Liver (tissue), 9 donors: ENCODE measurements around the gene PJA1. TPM values are rescaled to one million over a fixed set of nuclear protein-coding genes. Genes with fewer than 3 reads are reported as not detected.

Experiments used
- DNase-seq: peaks from one replicate; pipeline ENCODE4 v3.0.0-alpha.2; 2017; ENCODE audit warnings: low spot score
- H3K27ac ChIP-seq, 2 donors: one replicate each; pipeline ENCODE4 v1.7.0; 2013; ENCODE audit warnings: inconsistent platforms in 2 of 2, low read length in 2 of 2, control low read depth in 1 of 2, low read depth in 1 of 2, mild to moderate bottlenecking in 1 of 2
- H3K27me3 ChIP-seq, 4 donors: one replicate each; pipeline versions ENCODE4 v1.6.1 to v1.7.0; 2013; ENCODE audit warnings: low read length in 3 of 4, inconsistent platforms in 1 of 4, mild to moderate bottlenecking in 1 of 4, moderate library complexity in 1 of 4; ENCODE audit not compliant: control insufficient read depth in 4 of 4, insufficient read depth in 4 of 4
- H3K36me3 ChIP-seq, 4 donors: one replicate each; pipeline versions ENCODE4 v1.6.1 to v1.7.0; 2013; ENCODE audit warnings: low read length in 3 of 4, mild to moderate bottlenecking in 3 of 4, low read depth in 1 of 4, moderate library complexity in 1 of 4; ENCODE audit not compliant: control insufficient read depth in 4 of 4, insufficient read depth in 3 of 4
- H3K4me1 ChIP-seq, 4 donors: one replicate each; pipeline versions ENCODE4 v1.6.1 to v1.7.0; 2013; ENCODE audit warnings: low read length in 3 of 4, mild to moderate bottlenecking in 3 of 4, moderate library complexity in 1 of 4; ENCODE audit not compliant: control insufficient read depth in 4 of 4, insufficient read depth in 4 of 4
- H3K4me3 ChIP-seq, 3 donors: one replicate each; pipeline versions ENCODE4 v1.6.1 to v1.7.0; 2013; ENCODE audit warnings: low read length in 3 of 3, control low read depth in 1 of 3, low read depth in 1 of 3, mild to moderate bottlenecking in 1 of 3
- H3K9ac ChIP-seq, 2 donors: one replicate each; pipeline ENCODE4 v1.7.0; 2013; ENCODE audit warnings: low read length in 2 of 2, mild to moderate bottlenecking in 2 of 2, moderate library complexity in 2 of 2, control low read depth in 1 of 2, low read depth in 1 of 2
- H3K9me3 ChIP-seq, 4 donors: one replicate each; pipeline versions ENCODE4 v1.6.1 to v1.7.0; 2013; ENCODE audit warnings: low read length in 3 of 4; ENCODE audit not compliant: control insufficient read depth in 4 of 4
- EGR1 ChIP-seq, 2 donors: IDR thresholded peaks; 2 replicates each; pipeline ENCODE4 v1.6.1; 2016 to 2018; ENCODE audit warnings: antibody characterized with exemption in 2 of 2, low read depth in 2 of 2
- FOXA1 ChIP-seq: IDR thresholded peaks from 2 replicates; pipeline ENCODE4 v1.6.1; 2016; ENCODE audit warnings: antibody characterized with exemption
- FOXA2 ChIP-seq: IDR thresholded peaks from 2 replicates; pipeline ENCODE4 v1.6.1; 2016; ENCODE audit warnings: antibody characterized with exemption
- GABPA ChIP-seq, 2 donors: IDR thresholded peaks in 1 of 2; conservative IDR thresholded peaks in 1 of 2; 2 replicates each; pipeline ENCODE4 v1.6.1; 2016; ENCODE audit warnings: antibody characterized with exemption in 2 of 2, mild to moderate bottlenecking in 1 of 2, moderate library complexity in 1 of 2
- HNF4A ChIP-seq, 2 donors: conservative IDR thresholded peaks; 2 replicates each; pipeline ENCODE4 v1.6.1; 2016; ENCODE audit warnings: antibody characterized with exemption in 2 of 2, mild to moderate bottlenecking in 2 of 2
- HNF4G ChIP-seq: IDR thresholded peaks from 2 replicates; pipeline ENCODE4 v1.6.1; 2016; ENCODE audit warnings: antibody characterized with exemption
- JUND ChIP-seq, 2 donors: IDR thresholded peaks; 2 replicates each; pipeline ENCODE4 v1.6.1; 2016; ENCODE audit warnings: antibody characterized with exemption in 2 of 2
- NR2F2 ChIP-seq: IDR thresholded peaks from 2 replicates; pipeline ENCODE4 v1.6.1; 2016; ENCODE audit warnings: antibody characterized with exemption
- RAD21 ChIP-seq, 2 donors: IDR thresholded peaks; 2 replicates each; pipeline ENCODE4 v1.6.1; 2016; ENCODE audit warnings: antibody characterized with exemption in 2 of 2, mild to moderate bottlenecking in 2 of 2
- RXRA ChIP-seq, 2 donors: IDR thresholded peaks; 2 replicates each; pipeline ENCODE4 v1.6.1; 2017 to 2018; ENCODE audit warnings: antibody characterized with exemption in 2 of 2, mild to moderate bottlenecking in 1 of 2
- SP1 ChIP-seq: IDR thresholded peaks from 2 replicates; pipeline ENCODE4 v1.6.1; 2018; ENCODE audit warnings: antibody characterized with exemption, mild to moderate bottlenecking
- TAF1 ChIP-seq: conservative IDR thresholded peaks from 2 replicates; pipeline ENCODE4 v1.6.1; 2016; ENCODE audit warnings: antibody characterized with exemption, mild to moderate bottlenecking
- YY1 ChIP-seq: IDR thresholded peaks from 2 replicates; pipeline ENCODE4 v1.6.1; 2016; ENCODE audit warnings: antibody characterized with exemption, mild to moderate bottlenecking
- WGBS: extraction: QIAGEN DNeasy Blood & Tissue Kit; methylation state at CpG from one replicate; pipeline ENCODE4 v1.1.7; 2013; 5-methylcytosine and 5-hydroxymethylcytosine counted together
- polyA plus RNA-seq, 2 donors: library from polyadenylated mRNA; stranded (reverse) in 1 of 2; unstranded in 1 of 2; fragments of 200-250 nt in 1 of 2; fragments of >200 nt in 1 of 2; fragmentation: Nextera tagmentation in 1 of 2; extraction: Ambion mirVana in 1 of 2; gene quantifications; one replicate each; pipeline versions ENCODE4 v1.2.1 to v1.2.3, GENCODE V29; 2013 to 2015
- total RNA-seq, 2 donors: library from RNA; depleted of rRNA; stranded (reverse); fragments of >200 nt; gene quantifications; one replicate each; pipeline ENCODE4 v1.2.3, GENCODE V29; 2014
- TF ChIP-seq, protein P1 (sequence below): IDR thresholded peaks from 2 replicates; pipeline ENCODE4 v1.6.1; 2016; ENCODE audit warnings: antibody characterized with exemption, mild to moderate bottlenecking
- TF ChIP-seq, protein P2 (sequence below): fragments of 150-350 bp; IDR thresholded peaks from 2 replicates; pipeline ENCODE4 v1.5.1; 2017; ENCODE audit warnings: improper control_type of control experiment, low read depth, low read length; ENCODE audit not compliant: missing input control
- TF ChIP-seq, protein P3 (sequence below): IDR thresholded peaks from 2 replicates; pipeline ENCODE4 v1.6.1; 2016; ENCODE audit warnings: antibody characterized with exemption
- TF ChIP-seq, protein P4 (sequence below): IDR thresholded peaks from 2 replicates; pipeline ENCODE4 v1.6.1; 2016; ENCODE audit warnings: antibody characterized with exemption
- TF ChIP-seq, protein P5 (sequence below): IDR thresholded peaks from 2 replicates; pipeline ENCODE4 v1.6.1; 2016; ENCODE audit warnings: antibody characterized with exemption
- donor health status: healthy.
- donor health status: healthy.
- donor health status: healthy.
- donor health status: healthy.
- donor health status: healthy.

The PJA1 gene
- total and polyA plus RNA-seq, 4 donors: 4.6 to 6.0 (median 5.0) TPM

DNA sequence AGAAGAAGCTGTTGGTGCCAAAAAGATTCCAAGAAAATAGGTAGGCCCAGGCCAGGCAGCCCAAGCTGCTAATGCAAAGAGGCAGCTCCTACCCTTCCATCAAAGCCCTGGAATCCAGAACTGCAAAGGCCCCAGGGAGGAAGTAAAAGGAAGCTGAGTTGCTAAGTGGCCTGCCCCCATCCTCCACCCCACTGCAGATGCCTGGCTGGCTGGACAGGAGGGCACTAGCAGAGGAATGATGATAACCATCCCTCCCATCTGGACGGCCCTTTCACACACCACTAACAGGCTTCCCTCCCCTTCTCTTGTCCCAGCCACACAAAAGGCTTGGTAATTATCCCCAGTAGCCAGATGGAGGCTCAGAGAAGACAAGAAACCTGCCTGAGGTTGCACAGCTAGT is 32.4 kb upstream of the PJA1 start:
- 67% methylated on average over 1 of the region's 1 CpG for WGBS
- no peaks in the 10 kb centered on the region for H3K36me3 ChIP-seq
- DNase-seq: no peak
- H3K4me3 ChIP-seq: no peak overlapping the region
- peaks cover 0 to 4% (median 0%) of the 10 kb centered on the region in 4 donors for H3K27me3 ChIP-seq
- H3K4me1 ChIP-seq: no peaks in the 10 kb centered on the region
- peaks cover 0 to 2% (median 0%) of the 10 kb centered on the region in 4 donors for H3K9me3 ChIP-seq
- TF ChIP-seq SP1: no peak
- TF ChIP-seq, protein P1, sequence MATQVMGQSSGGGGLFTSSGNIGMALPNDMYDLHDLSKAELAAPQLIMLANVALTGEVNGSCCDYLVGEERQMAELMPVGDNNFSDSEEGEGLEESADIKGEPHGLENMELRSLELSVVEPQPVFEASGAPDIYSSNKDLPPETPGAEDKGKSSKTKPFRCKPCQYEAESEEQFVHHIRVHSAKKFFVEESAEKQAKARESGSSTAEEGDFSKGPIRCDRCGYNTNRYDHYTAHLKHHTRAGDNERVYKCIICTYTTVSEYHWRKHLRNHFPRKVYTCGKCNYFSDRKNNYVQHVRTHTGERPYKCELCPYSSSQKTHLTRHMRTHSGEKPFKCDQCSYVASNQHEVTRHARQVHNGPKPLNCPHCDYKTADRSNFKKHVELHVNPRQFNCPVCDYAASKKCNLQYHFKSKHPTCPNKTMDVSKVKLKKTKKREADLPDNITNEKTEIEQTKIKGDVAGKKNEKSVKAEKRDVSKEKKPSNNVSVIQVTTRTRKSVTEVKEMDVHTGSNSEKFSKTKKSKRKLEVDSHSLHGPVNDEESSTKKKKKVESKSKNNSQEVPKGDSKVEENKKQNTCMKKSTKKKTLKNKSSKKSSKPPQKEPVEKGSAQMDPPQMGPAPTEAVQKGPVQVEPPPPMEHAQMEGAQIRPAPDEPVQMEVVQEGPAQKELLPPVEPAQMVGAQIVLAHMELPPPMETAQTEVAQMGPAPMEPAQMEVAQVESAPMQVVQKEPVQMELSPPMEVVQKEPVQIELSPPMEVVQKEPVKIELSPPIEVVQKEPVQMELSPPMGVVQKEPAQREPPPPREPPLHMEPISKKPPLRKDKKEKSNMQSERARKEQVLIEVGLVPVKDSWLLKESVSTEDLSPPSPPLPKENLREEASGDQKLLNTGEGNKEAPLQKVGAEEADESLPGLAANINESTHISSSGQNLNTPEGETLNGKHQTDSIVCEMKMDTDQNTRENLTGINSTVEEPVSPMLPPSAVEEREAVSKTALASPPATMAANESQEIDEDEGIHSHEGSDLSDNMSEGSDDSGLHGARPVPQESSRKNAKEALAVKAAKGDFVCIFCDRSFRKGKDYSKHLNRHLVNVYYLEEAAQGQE: no peak
- no peak for TF ChIP-seq HNF4A (conservative IDR thresholded peaks at IDR 0.05)
- TF ChIP-seq HNF4G: no peak
- TF ChIP-seq JUND (IDR thresholded peaks at IDR 0.05): no peak
- TF ChIP-seq GABPA (IDR thresholded peaks at IDR 0.05 in 1 of 2, conservative IDR thresholded peaks at IDR 0.05 in 1 of 2): no peak
- TF ChIP-seq, protein P2, sequence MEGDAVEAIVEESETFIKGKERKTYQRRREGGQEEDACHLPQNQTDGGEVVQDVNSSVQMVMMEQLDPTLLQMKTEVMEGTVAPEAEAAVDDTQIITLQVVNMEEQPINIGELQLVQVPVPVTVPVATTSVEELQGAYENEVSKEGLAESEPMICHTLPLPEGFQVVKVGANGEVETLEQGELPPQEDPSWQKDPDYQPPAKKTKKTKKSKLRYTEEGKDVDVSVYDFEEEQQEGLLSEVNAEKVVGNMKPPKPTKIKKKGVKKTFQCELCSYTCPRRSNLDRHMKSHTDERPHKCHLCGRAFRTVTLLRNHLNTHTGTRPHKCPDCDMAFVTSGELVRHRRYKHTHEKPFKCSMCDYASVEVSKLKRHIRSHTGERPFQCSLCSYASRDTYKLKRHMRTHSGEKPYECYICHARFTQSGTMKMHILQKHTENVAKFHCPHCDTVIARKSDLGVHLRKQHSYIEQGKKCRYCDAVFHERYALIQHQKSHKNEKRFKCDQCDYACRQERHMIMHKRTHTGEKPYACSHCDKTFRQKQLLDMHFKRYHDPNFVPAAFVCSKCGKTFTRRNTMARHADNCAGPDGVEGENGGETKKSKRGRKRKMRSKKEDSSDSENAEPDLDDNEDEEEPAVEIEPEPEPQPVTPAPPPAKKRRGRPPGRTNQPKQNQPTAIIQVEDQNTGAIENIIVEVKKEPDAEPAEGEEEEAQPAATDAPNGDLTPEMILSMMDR: no peak
- TF ChIP-seq RXRA (IDR thresholded peaks at IDR 0.05): no peak
- no peak for TF ChIP-seq FOXA2
- TF ChIP-seq, protein P3, sequence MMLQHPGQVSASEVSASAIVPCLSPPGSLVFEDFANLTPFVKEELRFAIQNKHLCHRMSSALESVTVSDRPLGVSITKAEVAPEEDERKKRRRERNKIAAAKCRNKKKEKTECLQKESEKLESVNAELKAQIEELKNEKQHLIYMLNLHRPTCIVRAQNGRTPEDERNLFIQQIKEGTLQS: no peak
- TF ChIP-seq NR2F2: no peak
- no peak for TF ChIP-seq RAD21 (IDR thresholded peaks at IDR 0.05)
- TF ChIP-seq, protein P4, sequence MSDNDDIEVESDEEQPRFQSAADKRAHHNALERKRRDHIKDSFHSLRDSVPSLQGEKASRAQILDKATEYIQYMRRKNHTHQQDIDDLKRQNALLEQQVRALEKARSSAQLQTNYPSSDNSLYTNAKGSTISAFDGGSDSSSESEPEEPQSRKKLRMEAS: no peak
- TF ChIP-seq TAF1: no peak
- TF ChIP-seq YY1: no peak
- no peak for TF ChIP-seq FOXA1
- no peak for TF ChIP-seq EGR1 (IDR thresholded peaks at IDR 0.05; ENCODE audit: low read depth in 2 of 2)
- TF ChIP-seq, protein P5, sequence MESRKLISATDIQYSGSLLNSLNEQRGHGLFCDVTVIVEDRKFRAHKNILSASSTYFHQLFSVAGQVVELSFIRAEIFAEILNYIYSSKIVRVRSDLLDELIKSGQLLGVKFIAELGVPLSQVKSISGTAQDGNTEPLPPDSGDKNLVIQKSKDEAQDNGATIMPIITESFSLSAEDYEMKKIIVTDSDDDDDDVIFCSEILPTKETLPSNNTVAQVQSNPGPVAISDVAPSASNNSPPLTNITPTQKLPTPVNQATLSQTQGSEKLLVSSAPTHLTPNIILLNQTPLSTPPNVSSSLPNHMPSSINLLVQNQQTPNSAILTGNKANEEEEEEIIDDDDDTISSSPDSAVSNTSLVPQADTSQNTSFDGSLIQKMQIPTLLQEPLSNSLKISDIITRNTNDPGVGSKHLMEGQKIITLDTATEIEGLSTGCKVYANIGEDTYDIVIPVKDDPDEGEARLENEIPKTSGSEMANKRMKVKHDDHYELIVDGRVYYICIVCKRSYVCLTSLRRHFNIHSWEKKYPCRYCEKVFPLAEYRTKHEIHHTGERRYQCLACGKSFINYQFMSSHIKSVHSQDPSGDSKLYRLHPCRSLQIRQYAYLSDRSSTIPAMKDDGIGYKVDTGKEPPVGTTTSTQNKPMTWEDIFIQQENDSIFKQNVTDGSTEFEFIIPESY: no peak
- no peak overlapping the region for H3K9ac ChIP-seq
- no peak overlapping the region for H3K27ac ChIP-seq
